ENCODE data around the gene FRMD3.

Gene FRMD3

GRCh38 chr9:83334320-83334719 lies 203.9 kb downstream of the FRMD3 start:
- DNase-seq (ENCODE audit: low read depth in 2 of 2): peak; percentile 22 to 42

DNA sequence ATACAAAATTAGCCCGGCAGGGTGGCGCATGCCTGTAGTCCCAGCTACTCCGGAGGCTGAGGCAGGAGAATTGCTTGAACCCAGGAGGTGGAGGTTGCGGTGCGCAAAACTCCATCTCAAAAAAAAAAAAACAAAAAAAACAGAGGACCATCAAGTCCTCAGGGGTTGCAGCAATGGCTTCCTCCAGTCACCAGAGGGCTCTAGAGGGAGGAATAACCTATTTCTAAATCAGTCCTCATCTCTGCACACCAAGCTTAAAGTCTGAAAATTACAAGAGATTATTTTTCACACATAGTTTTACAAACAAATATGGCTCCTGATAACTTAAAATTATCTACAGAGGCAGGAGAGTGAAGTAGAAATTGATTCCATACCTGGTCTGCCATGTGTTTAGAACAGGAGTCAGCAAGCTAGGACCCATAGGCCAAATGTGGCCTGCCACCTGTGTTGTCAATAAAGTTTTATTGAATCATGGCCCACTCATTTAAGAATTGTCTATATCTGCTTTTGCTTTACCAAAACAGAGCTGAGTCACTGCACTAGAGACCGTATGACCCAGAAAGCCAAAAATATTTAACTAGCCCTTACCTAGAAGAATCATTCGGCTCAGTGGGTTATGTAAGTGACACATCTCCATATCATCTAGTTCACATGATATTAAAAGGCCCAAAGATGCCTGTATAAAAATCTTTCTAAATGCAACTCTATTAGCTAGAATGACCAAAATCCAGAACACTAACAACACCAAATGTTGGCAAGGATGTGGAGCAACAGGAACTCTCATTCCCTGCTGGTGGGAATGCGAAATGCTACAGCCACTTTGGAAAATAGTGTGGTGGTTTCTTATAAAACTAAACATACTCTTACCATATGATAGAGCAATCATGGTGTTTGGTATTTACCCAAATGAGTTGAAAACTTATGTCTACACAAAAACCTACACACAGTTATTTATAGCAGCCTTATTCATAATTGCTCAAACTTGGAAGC lies 207.7 kb downstream of the FRMD3 start:
- no peak for DNase-seq (ENCODE audit: low read depth in 2 of 2)

DNA sequence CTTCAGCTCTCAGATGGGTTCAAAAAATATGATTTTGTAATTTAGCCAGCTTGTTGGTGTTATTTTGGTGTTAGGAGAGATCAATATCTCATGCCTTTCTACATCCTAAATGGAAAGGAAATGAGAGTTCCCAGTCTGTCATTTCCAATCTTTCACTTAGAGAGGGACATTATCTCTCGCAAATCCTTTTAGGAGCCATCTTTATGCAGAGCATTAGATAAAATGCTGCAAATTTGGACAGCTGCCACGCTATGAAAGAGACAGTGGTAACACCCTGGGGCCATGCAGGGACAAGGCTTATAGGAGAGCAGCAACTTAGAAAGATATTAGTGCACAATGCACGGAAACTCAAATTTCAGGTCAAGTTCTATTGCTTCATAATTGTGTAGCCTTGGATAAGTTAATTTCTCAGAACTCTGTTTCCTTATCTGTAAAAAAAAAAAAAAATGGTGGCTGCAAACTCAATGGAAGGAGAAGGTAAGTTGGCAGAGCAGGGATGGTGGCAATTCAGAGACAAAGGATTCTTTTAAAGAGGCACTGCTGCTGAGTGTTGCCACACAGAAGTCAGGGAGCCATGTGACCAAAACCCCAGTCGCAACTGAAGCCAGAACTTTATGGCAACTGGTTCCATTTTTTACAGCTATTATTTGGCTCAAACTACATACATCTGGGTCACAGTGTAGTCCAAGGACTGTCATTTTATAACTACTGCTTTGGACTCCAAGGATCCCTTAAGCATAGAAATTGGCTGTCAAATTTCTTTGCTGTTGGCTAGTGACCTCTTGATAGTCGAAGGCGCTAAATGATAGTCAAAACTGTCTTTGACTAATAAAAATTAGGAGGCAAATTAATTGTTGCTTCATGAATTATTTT lies 210.2 kb downstream of the FRMD3 start:
- DNase-seq (ENCODE audit: low read depth in 2 of 2): no peak

DNA sequence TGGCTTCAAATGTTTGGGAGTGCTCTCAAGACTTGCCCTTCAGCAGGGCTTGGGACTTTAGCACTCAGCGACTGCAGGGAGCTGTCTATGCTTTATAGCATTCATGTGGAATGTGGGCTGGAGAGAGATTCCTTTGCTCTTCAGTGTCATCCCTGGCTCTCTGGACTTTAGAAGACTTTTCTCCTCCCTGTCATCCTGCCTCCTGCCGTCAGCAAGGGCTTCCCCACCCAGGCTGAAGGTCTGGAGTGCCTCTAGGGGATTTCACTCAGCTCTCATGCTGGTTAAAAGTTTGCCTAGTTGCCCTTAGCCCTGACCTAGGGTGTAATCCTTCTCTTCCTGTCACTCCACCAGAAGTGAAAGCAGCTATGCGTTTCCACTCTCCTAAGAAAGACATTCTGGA lies 210.9 kb downstream of the FRMD3 start:
- no peak for DNase-seq (ENCODE audit: low read depth in 2 of 2)

- DNase-seq (ENCODE audit: low read depth in 2 of 2): no peak
These were observed 215.1 kb downstream of the FRMD3 start for GRCh38 chr9:83323148-83323547.

- DNase-seq (ENCODE audit: low read depth in 2 of 2): no peak
These were observed 215.8 kb downstream of the FRMD3 start for GRCh38 chr9:83322438-83322837.

- no peak for DNase-seq (ENCODE audit: low read depth in 2 of 2)
These were observed 221.0 kb downstream of the FRMD3 start for GRCh38 chr9:83317244-83317643.

DNA sequence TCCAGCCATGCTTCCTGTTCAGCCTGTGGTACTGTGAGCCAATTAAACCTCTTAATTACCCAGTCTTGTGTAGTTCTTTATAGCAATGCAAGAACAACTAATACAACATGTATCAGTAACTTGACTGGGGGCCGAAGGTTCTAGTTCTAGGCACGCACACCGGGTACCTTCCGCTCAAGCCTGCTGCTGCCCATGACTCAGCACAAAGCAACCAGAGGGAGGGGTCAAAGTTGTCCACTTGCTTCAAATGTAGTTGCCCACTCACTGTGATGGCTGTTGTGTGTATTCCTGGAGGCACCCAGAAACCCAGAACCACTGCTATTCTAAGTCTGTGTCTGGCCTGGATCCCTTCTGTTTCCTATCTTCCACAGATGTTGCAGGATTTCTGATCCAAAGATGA lies 222.6 kb downstream of the FRMD3 start:
- DNase-seq (ENCODE audit: low read depth in 2 of 2): no peak

DNA sequence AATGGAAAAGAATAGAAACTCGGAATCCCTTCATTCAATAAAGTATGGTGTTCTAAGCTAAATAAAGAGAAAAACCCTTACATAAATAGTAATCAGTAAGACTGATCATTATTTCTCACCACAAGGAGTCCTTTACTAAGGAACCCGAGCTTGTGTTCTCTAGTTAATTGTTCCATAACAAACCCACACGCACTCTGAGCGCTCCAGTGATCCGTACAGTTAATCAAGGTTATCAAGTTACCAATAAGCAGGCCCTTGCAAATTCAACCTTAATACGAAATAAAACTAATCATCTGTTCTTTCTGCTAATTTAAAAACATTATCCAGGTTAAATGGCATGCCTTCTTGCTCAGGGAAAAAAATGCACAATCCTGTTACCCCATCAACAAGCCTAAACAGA lies 224.4 kb downstream of the FRMD3 start:
- no peak for DNase-seq (ENCODE audit: low read depth in 2 of 2)

DNA sequence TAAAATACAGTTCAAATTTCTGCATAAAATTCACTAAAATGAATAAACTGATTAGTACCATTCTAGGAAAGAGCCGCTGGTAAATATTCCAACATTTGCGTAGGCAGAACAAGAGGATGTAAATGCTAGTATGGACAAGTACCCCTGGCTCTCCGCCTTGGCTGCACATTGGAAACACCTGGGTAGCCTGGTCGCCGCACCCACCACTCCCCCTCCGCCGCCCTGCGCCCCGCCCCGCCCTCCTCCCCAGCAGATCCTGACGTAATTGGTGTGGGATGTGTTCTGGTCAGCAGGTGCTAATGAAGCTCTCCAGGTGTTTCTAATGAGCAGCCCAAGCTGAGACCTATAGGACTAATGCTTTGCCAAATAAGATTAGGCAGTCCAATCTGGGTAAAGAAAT lies 225.7 kb downstream of the FRMD3 start:
- DNase-seq (ENCODE audit: low read depth in 2 of 2): no peak

GRCh38 chr9:83307066-83307724 lies 231.0 kb downstream of the FRMD3 start:
- DNase-seq (ENCODE audit: low read depth in 2 of 2): no peak

DNA sequence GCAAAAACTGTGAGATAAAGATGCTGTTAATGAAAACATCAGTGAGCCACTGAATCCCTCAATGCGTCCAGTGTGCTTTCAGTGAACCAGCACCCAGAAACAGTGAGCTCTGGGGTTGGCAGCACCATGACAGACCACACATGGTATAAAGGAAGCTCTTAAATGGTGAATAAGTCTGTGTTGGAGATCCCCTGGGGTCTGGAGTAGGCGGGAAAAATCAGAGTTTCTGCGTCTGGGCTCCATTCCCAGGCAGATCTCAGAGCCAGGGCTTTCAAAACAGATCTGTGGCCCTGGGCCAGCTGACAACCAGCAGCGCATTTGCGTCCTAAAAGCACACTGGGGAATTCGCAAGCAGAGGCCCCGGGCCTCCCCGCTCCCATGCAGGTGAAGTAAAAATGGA lies 233.5 kb downstream of the FRMD3 start:
- no peak for DNase-seq (ENCODE audit: low read depth in 2 of 2)

GRCh38 chr9:83299571-83299970 lies 238.6 kb downstream of the FRMD3 start:
- DNase-seq (ENCODE audit: low read depth in 2 of 2): no peak

DNA sequence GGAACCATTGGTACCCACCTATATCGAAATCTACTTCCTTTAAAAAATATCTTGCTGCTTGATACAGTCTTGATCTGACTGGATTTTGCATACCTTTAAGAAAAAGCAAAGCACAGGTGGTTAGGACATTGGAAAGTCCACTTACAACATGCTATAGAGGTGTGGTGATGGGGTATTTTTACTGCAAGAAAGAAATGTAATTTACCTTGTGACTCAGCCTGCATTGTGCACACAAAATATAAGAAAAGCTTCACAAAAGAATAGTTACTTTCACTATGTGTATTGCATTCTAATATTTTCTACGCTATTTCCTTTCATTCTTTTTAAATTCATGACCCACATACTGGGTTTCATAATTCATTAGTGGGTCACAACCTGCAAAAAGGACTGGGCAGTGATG lies 239.1 kb downstream of the FRMD3 start:
- DNase-seq (ENCODE audit: low read depth in 2 of 2): no peak

- no peak for DNase-seq (ENCODE audit: low read depth in 2 of 2)
These were observed 242.1 kb downstream of the FRMD3 start for GRCh38 chr9:83296123-83296522.

GRCh38 chr9:83294816-83295215 lies 243.4 kb downstream of the FRMD3 start:
- DNase-seq (ENCODE audit: low read depth in 2 of 2): no peak

DNA sequence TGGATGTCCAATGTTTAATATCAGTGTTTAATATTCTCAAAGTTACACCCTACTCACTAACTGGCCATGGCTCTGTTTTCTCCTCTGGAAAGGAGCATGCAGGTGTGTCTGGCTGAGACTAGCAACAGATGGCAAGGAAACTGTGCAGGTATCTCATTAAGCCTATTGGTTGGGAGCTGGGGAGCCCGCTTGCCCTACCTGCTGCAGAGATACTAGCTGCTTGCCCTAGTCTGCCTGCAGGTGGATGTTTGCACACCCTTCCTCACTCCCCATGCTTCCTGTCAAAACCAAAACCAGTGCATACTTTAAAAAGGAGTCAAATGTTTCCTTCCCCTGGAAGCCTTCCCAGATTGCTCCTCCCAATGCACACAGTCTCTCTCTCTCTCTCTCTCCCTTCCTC lies 247.0 kb downstream of the FRMD3 start:
- no peak for DNase-seq (ENCODE audit: low read depth in 2 of 2)

GRCh38 chr9:83290692-83291091 lies 247.5 kb downstream of the FRMD3 start:
- no peak for DNase-seq (ENCODE audit: low read depth in 2 of 2)

- DNase-seq (ENCODE audit: low read depth in 2 of 2): no peak
These were observed 251.2 kb downstream of the FRMD3 start for GRCh38 chr9:83287021-83287420.

DNA sequence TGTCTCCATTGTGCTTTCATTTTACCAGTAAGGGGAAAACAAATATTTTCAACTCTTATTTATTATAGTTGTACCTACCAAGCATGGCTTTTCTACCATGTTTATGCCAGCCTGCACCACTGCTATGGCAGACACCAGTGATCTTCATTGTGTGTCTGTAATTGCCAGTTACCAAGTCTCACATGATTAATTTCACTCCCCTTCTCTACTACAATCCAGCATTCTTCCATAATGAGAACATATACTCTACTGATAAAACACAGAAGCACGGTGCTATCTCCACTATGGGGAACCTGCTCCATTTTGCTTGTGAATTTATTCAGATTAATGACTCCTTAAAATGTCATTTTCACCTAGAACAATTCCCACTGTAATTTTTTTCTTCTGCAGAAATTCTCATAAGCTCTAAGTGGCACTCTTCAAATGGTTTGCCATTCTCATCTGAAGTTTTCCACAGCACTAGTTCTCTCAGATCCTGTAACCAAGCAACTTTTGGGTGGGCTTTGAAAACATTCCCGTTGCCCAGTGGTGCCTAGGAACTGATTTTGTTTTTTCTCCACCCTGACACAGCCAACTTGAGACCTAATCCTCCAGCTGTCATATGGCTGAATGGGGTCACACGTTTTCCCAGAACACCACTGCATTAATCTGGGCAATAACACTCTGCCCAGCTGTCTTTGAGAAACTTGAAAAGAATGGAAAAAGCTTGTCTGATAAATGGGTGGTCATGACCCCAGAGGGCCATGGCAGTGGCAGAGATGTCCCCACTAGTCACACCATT lies 252.6 kb downstream of the FRMD3 start:
- no peak for DNase-seq (ENCODE audit: low read depth in 2 of 2)

DNA sequence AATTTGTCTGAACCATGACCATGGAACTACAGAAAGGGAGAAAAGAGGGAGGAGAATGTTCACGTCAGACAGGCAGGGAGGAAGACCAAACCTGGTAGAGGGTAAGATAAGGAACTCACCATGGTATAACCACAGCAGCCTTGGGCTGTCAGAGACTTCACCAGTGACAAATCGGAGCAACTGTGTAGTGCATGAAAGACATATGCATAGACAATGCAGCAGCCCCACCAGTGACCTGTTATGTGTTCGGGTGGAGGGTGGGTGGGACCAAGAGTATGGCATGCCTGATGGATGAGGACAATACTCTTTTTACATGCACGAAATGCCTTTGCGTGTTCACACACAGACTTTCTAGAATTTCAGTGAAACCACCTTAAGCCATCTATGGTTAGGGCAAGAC lies 253.5 kb downstream of the FRMD3 start:
- DNase-seq (ENCODE audit: low read depth in 2 of 2): no peak

All from stimulated activated CD4-positive, alpha-beta T cell treated with anti-CD3 and anti-CD28 coated beads, Interleukin-1b, Interleukin-23, amount 100 ng/mL, for 1 hour (primary cell).